Motor neuron (in vitro differentiated cells): ENCODE results near the gene IL1R2. TPM values are rescaled to one million over a fixed set of nuclear protein-coding genes. Genes with fewer than 3 reads are reported as not detected.

ENCODE experiments used
- ATAC-seq, 8 experiments: fragments of 200-7000 bp; cut with Tn5 transposase; replicated peaks in 6 of 8; 2 replicates each; pipeline ENCODE4 v1.8.0; 2021; ENCODE audit warnings: mild to moderate bottlenecking in 8 of 8, moderate library complexity in 8 of 8
- H3K27ac ChIP-seq, 2 donors: fragments of 250-450 bp; sonication (Bioruptor Pico); 2 replicates each; pipeline ENCODE4 v1.9.0; 2021; ENCODE audit warnings: antibody characterized with exemption in 2 of 2, mild to moderate bottlenecking in 2 of 2, moderate library complexity in 1 of 2
- H3K4me1 ChIP-seq, 2 donors: fragments of 250-450 bp; sonication (Bioruptor Pico); replicated peaks in 1 of 2; 2 replicates each; pipeline ENCODE4 v1.6.1; 2021; ENCODE audit warnings: antibody characterized with exemption in 2 of 2, mild to moderate bottlenecking in 2 of 2, moderate library complexity in 1 of 2
- H3K4me3 ChIP-seq, 5 donors: fragments of 250-450 bp; sonication (Bioruptor Pico); 2 replicates each; pipeline ENCODE4 v1.9.0; 2021; ENCODE audit warnings: antibody characterized with exemption in 5 of 5, mild to moderate bottlenecking in 5 of 5, moderate library complexity in 4 of 5
- WGBS, 10 experiments: fragments of 450-650 bp; shearing (Covaris generic); methylation state at CpG; one replicate each; pipeline ENCODE4 v1.0.0; 2022; 5-methylcytosine and 5-hydroxymethylcytosine counted together
- in situ Hi-C, 9 experiments: fragments of 400-800 bp; cut with MboI; loops; one replicate each; pipeline ENCODE4 v1.15.0; 2021; ENCODE audit warnings: low sequenced_read_pairs in 9 of 9, low pct_unique_long_range_greater_than_20kb in 2 of 9; ENCODE audit not compliant: unreplicated experiment in 9 of 9
- total RNA-seq, 8 experiments: library from RNA; unstranded; fragments of 300-600 nt; gene quantifications; 2 replicates each; pipeline versions ENCODE4 v1.2.3 to v1.2.4, GENCODE V29; 2022

Gene IL1R2
- total RNA-seq, 8 experiments from 2014 or later: 0.23 to 0.58 (median 0.49) TPM; not detected in 4

DNA sequence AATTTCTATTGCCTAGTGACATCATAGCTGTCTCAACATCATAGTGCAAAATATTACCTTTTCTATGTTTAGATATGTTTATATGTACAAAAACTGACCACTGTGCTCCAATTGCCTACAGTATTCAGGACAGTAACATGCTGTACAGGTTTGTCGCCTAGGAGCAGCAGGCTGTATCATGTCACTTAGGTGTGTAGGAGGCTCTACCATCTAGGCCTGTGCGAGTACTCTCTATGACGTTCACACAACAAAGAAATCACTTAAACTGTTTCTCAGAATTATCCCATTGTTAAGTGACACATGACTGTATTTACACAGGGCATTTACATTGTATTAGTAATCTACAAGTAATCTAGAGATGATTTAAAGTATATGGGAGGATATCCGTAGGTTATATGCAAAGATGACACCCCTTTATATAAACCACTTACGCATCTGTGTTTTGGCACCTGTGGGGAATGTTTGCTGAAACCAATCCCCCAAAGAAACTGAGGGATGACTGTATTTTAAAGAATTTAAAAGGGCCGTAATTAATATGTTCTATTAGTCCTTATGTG is 24.7 kb downstream of the IL1R2 start:
- Histone ChIP-seq H3K4me1 (no peaks in the 10 kb centered on the region), H3K27ac (no peak overlapping the region), H3K4me3 (no peak overlapping the region)
- no peak for ATAC-seq
- in situ Hi-C loops: loop anchor here in 2 of 9 experiments (25.0 kb wide), 2 partner anchors 246 to 421 kb away; no protein-coding TSS in a partner anchor
- 75 to 100% (median 92%) methylated on average over 1 to 6 of the region's 6 CpGs; no CpG with 5 or more reads in 1 of the 10 experiments for WGBS, 10 experiments

- in situ Hi-C loops: loop anchor here in 2 of 9 experiments (25.0 kb wide), 2 partner anchors 243 to 418 kb away; no protein-coding TSS in a partner anchor
- Histone ChIP-seq H3K4me1 (no peaks in the 10 kb centered on the region), H3K4me3 (no peak overlapping the region), H3K27ac (no peak overlapping the region)
- WGBS, 10 experiments: 37 to 100% (median 72%) methylated on average over 1 to 8 of the region's 8 CpGs
- ATAC-seq: no peak
These were observed 27.2 kb downstream of the IL1R2 start for GRCh38 chr2:102018823-102019445.

- peak; percentile 96 to 100 (median 98) for ATAC-seq
- no peak overlapping the region for H3K4me3 ChIP-seq
- in situ Hi-C loops: loop anchor here in 3 of 9 experiments (10.0 to 25.0 kb wide), 5 partner anchors 144 to 424 kb away; no protein-coding TSS in a partner anchor
- no peaks in the 10 kb centered on the region for H3K4me1 ChIP-seq
- no peak overlapping the region for H3K27ac ChIP-seq
- WGBS, 10 experiments: 0 to 73% (median 10%) methylated on average over 1 to 5 of the region's 18 CpGs; no CpG with 5 or more reads in 3 of the 10 experiments
These were observed 28.9 kb downstream of the IL1R2 start for GRCh38 chr2:102020596-102021170.

DNA sequence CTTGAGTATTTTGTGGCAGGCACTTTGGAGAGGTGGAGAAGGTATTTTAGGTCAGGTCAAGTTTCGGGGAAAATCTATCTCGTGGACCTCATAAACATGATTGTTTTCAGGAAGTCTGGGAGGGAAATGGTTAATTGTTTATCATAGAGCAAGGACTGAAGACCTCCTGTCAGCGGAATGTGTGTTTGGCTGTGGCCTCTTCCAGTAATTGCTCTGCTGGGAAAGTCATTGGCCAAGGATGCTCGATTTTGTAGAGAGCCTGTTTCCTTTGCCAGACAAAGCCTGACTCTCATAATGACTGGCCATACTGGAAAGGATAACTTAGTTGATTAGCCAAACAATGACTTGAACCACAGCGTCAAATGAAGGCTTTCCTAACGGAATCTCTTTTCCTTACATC is 30.0 kb downstream of the IL1R2 start:
- in situ Hi-C loops: loop anchor here in 3 of 9 experiments (10.0 to 25.0 kb wide), 5 partner anchors 143 to 423 kb away; no protein-coding TSS in a partner anchor
- no peaks in the 10 kb centered on the region for H3K4me1 ChIP-seq
- WGBS, 10 experiments: 0 to 84% (median 67%) methylated on average over 1 to 6 of the region's 6 CpGs; no CpG with 5 or more reads in 1 of the 10 experiments
- no peak for ATAC-seq
- H3K4me3 ChIP-seq: no peak overlapping the region
- H3K27ac ChIP-seq: no peak overlapping the region

GRCh38 chr2:102022884-102023539 is 31.3 kb downstream of the IL1R2 start:
- Histone ChIP-seq H3K4me3 (no peak overlapping the region), H3K4me1 (no peaks in the 10 kb centered on the region), H3K27ac (no peak overlapping the region)
- ATAC-seq: no peak
- WGBS, 10 experiments: 50 to 100% (median 77%) methylated on average over 1 to 4 of the region's 4 CpGs; no CpG with 5 or more reads in 1 of the 10 experiments
- in situ Hi-C loops: loop anchor here in 3 of 9 experiments (10.0 to 25.0 kb wide), 5 partner anchors 142 to 422 kb away; no protein-coding TSS in a partner anchor

GRCh38 chr2:102024410-102024809 is 32.6 kb downstream of the IL1R2 start:
- Histone ChIP-seq H3K27ac (no peak overlapping the region), H3K4me3 (no peak overlapping the region), H3K4me1 (no peaks in the 10 kb centered on the region)
- ATAC-seq: no peak
- in situ Hi-C loops: loop anchor here in 3 of 9 experiments (10.0 to 25.0 kb wide), 5 partner anchors 140 to 420 kb away; no protein-coding TSS in a partner anchor
- 86 to 100% (median 94%) methylated on average over 1 to 11 of the region's 12 CpGs; no CpG with 5 or more reads in 3 of the 10 experiments for WGBS, 10 experiments

GRCh38 chr2:102025016-102025501 is 33.3 kb downstream of the IL1R2 start:
- Histone ChIP-seq H3K27ac (no peak overlapping the region), H3K4me3 (no peak overlapping the region), H3K4me1 (no peaks in the 10 kb centered on the region)
- 0 to 83% (median 63%) methylated on average over 1 of the region's 1 CpG; no CpG with 5 or more reads in 2 of the 10 experiments for WGBS, 10 experiments
- no peak for ATAC-seq
- in situ Hi-C loops: loop anchor here in 2 of 9 experiments (10.0 to 25.0 kb wide), 4 partner anchors 137 to 420 kb away; no protein-coding TSS in a partner anchor

DNA sequence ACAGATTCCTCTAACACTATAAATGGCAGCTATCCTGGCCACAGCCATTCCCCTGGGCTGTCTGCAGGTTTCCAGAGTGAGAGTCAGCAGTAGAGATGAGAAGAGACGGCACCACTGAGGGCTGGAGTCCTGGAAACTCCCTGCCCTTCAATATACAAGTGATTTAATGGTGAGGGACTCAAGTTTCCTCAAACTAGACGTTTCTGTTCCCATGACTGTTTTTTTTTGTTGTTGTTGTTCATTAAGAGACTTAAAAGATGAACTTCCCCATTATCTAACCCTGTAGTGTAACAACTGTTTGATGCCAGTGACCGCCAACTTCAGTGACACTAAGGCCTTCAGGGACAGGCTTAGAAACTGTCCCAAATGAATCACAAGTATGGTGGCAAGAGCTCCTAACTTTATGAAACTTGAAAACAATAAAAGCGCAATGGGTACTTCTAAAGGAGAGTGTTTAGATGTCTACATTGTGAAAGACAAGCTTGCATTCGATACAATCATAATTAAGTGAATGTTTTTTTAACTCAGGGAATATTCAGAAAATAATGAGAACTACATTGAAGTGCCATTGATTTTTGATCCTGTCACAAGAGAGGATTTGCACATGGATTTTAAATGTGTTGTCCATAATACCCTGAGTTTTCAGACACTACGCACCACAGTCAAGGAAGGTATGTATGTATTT is 34.0 kb downstream of the IL1R2 start:
- in situ Hi-C loops: loop anchor here in 2 of 9 experiments (10.0 to 25.0 kb wide), 4 partner anchors 137 to 419 kb away; no protein-coding TSS in a partner anchor
- 70 to 93% (median 82%) methylated on average over 2 to 6 of the region's 6 CpGs for WGBS, 10 experiments
- no peak for ATAC-seq
- Histone ChIP-seq H3K4me1 (no peaks in the 10 kb centered on the region), H3K27ac (no peak overlapping the region), H3K4me3 (no peak overlapping the region)

GRCh38 chr2:102027036-102027980 is 35.5 kb downstream of the IL1R2 start:
- Histone ChIP-seq H3K4me3 (no peak overlapping the region), H3K27ac (no peak overlapping the region), H3K4me1 (no peaks in the 10 kb centered on the region)
- in situ Hi-C loops: loop anchor here in 2 of 9 experiments (10.0 to 25.0 kb wide), 4 partner anchors 135 to 417 kb away; no protein-coding TSS in a partner anchor
- WGBS, 10 experiments: 19 to 80% (median 51%) methylated on average over 1 to 6 of the region's 8 CpGs
- ATAC-seq: peak in 4 of 8 experiments; percentile 12 to 92 (median 60)

GRCh38 chr2:102028470-102028869 is 36.7 kb downstream of the IL1R2 start:
- H3K27ac ChIP-seq: no peak overlapping the region
- no peak overlapping the region for H3K4me3 ChIP-seq
- no peak for ATAC-seq
- in situ Hi-C loops: loop anchor here in 2 of 9 experiments (10.0 to 25.0 kb wide), 4 partner anchors 134 to 416 kb away; no protein-coding TSS in a partner anchor
- no peaks in the 10 kb centered on the region for H3K4me1 ChIP-seq

- no peak overlapping the region for H3K27ac ChIP-seq
- no peak for ATAC-seq
- no peak overlapping the region for H3K4me3 ChIP-seq
- 60 to 100% (median 88%) methylated on average over 1 to 2 of the region's 2 CpGs; no CpG with 5 or more reads in 2 of the 10 experiments for WGBS, 10 experiments
- in situ Hi-C loops: loop anchor here in 2 of 9 experiments (10.0 to 25.0 kb wide), 4 partner anchors 133 to 415 kb away; no protein-coding TSS in a partner anchor
- no peaks in the 10 kb centered on the region for H3K4me1 ChIP-seq
These were observed 37.6 kb downstream of the IL1R2 start for GRCh38 chr2:102029405-102029804.
